GM21528 (cell line): ENCODE data around the gene CYTH2.
"Not testable (repeated sequence)": the region's sequence is repeated elsewhere in the genome, so short reads cannot be mapped to it uniquely, and the experiment has no call there.

Source experiments
- ATAC-seq: cut with Tn5 transposase; IDR thresholded peaks from one replicate; pipeline ENCODE4 v1.9.1; 2021; ENCODE audit warnings: mild to moderate bottlenecking, moderate library complexity; ENCODE audit not compliant: unreplicated experiment, low FRiP score

Gene CYTH2

GRCh38 chr19:48476176-48476575 is 7.0 kb downstream of the CYTH2 start:
- no peak for ATAC-seq

GRCh38 chr19:48477067-48477685 is 8.0 kb downstream of the CYTH2 start:
- ATAC-seq: no peak

GRCh38 chr19:48477698-48478338 is 8.6 kb downstream of the CYTH2 start:
- ATAC-seq: no peak

GRCh38 chr19:48478339-48479256 is 9.4 kb downstream of the CYTH2 start:
- no peak for ATAC-seq

- ATAC-seq: no peak
These were observed 10.5 kb downstream of the CYTH2 start for GRCh38 chr19:48479686-48480085.

GRCh38 chr19:48480183-48480557 is 11.0 kb downstream of the CYTH2 start:
- no peak for ATAC-seq

- ATAC-seq: no peak
These were observed 11.7 kb downstream of the CYTH2 start for GRCh38 chr19:48480558-48481500.

- ATAC-seq: no peak
These were observed 12.9 kb downstream of the CYTH2 start for GRCh38 chr19:48481846-48482639.

GRCh38 chr19:48483301-48483700 is 14.1 kb downstream of the CYTH2 start:
- no peak for ATAC-seq

GRCh38 chr19:48484247-48484893 is 15.2 kb downstream of the CYTH2 start:
- ATAC-seq: no peak

- ATAC-seq: no peak
These were observed 15.9 kb downstream of the CYTH2 start for GRCh38 chr19:48484931-48485612.

GRCh38 chr19:48486706-48487105 is 17.5 kb downstream of the CYTH2 start:
- not testable (repeated sequence) for ATAC-seq

GRCh38 chr19:48487544-48487943 is 18.4 kb downstream of the CYTH2 start:
- no peak for ATAC-seq

- no peak for ATAC-seq
These were observed 18.8 kb downstream of the CYTH2 start for GRCh38 chr19:48487948-48488347.

GRCh38 chr19:48488478-48488877 is 19.3 kb downstream of the CYTH2 start:
- not testable (repeated sequence) for ATAC-seq

- peak; percentile 47 for ATAC-seq
These were observed 20.5 kb downstream of the CYTH2 start for GRCh38 chr19:48489608-48490216.

GRCh38 chr19:48490981-48491792 is 22.0 kb downstream of the CYTH2 start:
- ATAC-seq: no peak
